Neural progenitor cell (in vitro differentiated cells): ENCODE data around the gene RIOK2.

Experiments used
- EZH2 ChIP-seq: fragments of 200-600 bp; sonication (generic); IDR thresholded peaks from 2 replicates; pipeline ENCODE4 v1.6.1; 2017; ENCODE audit warnings: antibody characterized with exemption, mild to moderate bottlenecking, moderate library complexity
- TF ChIP-seq, protein P1 (sequence below): fragments of 200-600 bp; sonication (generic); IDR thresholded peaks from 2 replicates; pipeline ENCODE4 v1.5.1; 2017; ENCODE audit warnings: antibody characterized with exemption, mild to moderate bottlenecking

DNA sequence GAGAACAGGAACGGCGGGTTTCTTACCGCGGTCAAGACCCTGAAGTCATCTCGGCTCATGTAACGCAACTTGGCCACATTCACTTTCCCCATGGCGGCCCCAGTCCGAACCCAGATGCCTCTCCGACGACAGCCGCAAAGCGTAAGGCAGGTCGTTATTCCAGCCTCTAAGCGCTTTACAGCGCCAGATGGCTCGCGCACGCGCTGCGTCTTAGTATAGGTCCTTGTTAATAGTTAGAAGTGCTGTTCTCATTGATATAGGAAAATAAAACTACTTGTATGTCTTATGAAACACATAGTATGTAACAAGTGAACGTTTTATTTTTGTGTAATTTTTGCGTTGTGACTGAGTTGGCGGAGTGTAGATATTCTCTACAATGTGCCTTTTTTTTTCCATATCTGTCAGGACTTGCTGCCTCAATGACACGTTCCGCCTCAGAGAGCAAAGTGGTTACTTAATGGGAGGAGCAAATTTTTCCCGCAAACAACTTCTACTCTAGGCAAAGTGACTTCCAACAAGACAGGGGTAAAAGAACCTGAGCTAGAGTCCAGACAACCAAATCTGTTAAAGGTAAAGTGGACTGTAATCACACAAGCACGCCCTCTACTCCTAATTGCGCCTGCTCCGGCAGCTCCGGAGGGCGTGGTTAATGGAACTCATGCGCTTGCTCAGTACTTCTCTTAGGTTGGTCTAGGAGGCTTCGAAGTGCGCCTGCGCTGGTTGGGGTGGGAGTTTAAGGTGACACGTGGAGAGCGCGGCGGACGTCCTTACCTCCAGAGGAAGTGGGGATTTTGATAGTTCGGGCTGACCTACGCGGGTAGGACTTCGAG, at the start of gene RIOK2:
- TF ChIP-seq, protein P1, sequence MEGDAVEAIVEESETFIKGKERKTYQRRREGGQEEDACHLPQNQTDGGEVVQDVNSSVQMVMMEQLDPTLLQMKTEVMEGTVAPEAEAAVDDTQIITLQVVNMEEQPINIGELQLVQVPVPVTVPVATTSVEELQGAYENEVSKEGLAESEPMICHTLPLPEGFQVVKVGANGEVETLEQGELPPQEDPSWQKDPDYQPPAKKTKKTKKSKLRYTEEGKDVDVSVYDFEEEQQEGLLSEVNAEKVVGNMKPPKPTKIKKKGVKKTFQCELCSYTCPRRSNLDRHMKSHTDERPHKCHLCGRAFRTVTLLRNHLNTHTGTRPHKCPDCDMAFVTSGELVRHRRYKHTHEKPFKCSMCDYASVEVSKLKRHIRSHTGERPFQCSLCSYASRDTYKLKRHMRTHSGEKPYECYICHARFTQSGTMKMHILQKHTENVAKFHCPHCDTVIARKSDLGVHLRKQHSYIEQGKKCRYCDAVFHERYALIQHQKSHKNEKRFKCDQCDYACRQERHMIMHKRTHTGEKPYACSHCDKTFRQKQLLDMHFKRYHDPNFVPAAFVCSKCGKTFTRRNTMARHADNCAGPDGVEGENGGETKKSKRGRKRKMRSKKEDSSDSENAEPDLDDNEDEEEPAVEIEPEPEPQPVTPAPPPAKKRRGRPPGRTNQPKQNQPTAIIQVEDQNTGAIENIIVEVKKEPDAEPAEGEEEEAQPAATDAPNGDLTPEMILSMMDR = no peak
- TF ChIP-seq EZH2 = no peak
